Effector memory CD4-positive, alpha-beta T cell (primary cell): ENCODE measurements around the gene RELB.
"Not testable (repeated sequence)": the region's sequence is repeated elsewhere in the genome, so short reads cannot be mapped to it uniquely, and the experiment has no call there.

Source experiments
- DNase-seq, 3 donors: peaks; one replicate each; pipeline ENCODE4 v3.0.0-alpha.2; 2020
- H3K27ac ChIP-seq: 2 replicates; pipeline ENCODE4 v1.7.0; 2013; ENCODE audit warnings: mild to moderate bottlenecking, low read length, moderate library complexity; ENCODE audit not compliant: insufficient read depth, poor library complexity, severe bottlenecking
- H3K27me3 ChIP-seq: replicated peaks from 2 replicates; pipeline ENCODE4 v1.7.0; 2013; ENCODE audit warnings: mild to moderate bottlenecking, low read length; ENCODE audit not compliant: insufficient read depth, control insufficient read depth, poor library complexity, severe bottlenecking
- H3K36me3 ChIP-seq: 2 replicates; pipeline ENCODE4 v1.7.0; 2013; ENCODE audit warnings: mild to moderate bottlenecking, low read length, moderate library complexity; ENCODE audit not compliant: control insufficient read depth, insufficient read depth
- H3K4me1 ChIP-seq: 2 replicates; pipeline ENCODE4 v1.7.0; 2013; ENCODE audit warnings: low read length, mild to moderate bottlenecking; ENCODE audit not compliant: control insufficient read depth, insufficient read depth, poor library complexity, severe bottlenecking
- H3K4me3 ChIP-seq: 2 replicates; pipeline ENCODE4 v1.7.0; 2013; ENCODE audit warnings: low read length, low read depth, mild to moderate bottlenecking; ENCODE audit not compliant: insufficient read depth, poor library complexity, severe bottlenecking
- H3K9me3 ChIP-seq: 2 replicates; pipeline ENCODE4 v1.7.0; 2013; ENCODE audit warnings: mild to moderate bottlenecking, low read length, moderate library complexity; ENCODE audit not compliant: control insufficient read depth

Gene RELB

GRCh38 chr19:44968118-44968517 lies 33.1 kb upstream of the RELB start:
- Histone ChIP-seq H3K4me3 (no peak overlapping the region), H3K36me3 (peaks cover 28% of the 10 kb centered on the region), H3K27me3 (no peaks in the 10 kb centered on the region), H3K9me3 (no peaks in the 10 kb centered on the region), H3K4me1 (no peaks in the 10 kb centered on the region), H3K27ac (no peak overlapping the region)
- no peak for DNase-seq

- H3K4me1 ChIP-seq: no peaks in the 10 kb centered on the region
- H3K36me3 ChIP-seq: peaks cover 33% of the 10 kb centered on the region
Observed at GRCh38 chr19:44968670-44969069, 32.6 kb upstream of the RELB start.

DNA sequence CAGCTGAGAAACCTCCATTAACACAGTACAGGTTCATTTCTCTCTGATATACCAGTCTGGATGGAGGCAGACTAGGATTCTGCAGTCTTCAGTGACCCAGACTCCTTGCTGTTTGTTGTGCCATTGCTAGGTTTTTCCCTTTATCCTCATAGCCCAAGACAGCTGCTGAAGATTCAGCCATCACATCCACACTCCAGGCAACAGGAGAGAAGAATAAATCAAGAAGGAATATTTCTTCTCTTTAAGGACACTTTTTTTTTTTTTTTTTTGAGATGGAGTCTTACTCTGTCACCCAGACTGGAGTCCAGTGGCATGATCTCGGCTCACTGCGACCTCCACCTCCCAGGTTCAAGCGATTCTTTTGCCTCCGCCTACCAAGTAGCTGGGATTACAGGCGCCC lies 31.8 kb upstream of the RELB start:
- H3K9me3 ChIP-seq: no peaks in the 10 kb centered on the region
- peaks cover 36% of the 10 kb centered on the region for H3K36me3 ChIP-seq
- no peaks in the 10 kb centered on the region for H3K27me3 ChIP-seq
- DNase-seq: no peak
- H3K4me1 ChIP-seq: no peaks in the 10 kb centered on the region
- H3K27ac ChIP-seq: no peak overlapping the region
- no peak overlapping the region for H3K4me3 ChIP-seq

More at GRCh38 chr19:44968670-44969069, 32.6 kb upstream of the RELB start:
- DNase-seq: no peak
- Histone ChIP-seq H3K27ac (no peak overlapping the region), H3K9me3 (no peaks in the 10 kb centered on the region), H3K4me3 (no peak overlapping the region), H3K27me3 (no peaks in the 10 kb centered on the region)

DNA sequence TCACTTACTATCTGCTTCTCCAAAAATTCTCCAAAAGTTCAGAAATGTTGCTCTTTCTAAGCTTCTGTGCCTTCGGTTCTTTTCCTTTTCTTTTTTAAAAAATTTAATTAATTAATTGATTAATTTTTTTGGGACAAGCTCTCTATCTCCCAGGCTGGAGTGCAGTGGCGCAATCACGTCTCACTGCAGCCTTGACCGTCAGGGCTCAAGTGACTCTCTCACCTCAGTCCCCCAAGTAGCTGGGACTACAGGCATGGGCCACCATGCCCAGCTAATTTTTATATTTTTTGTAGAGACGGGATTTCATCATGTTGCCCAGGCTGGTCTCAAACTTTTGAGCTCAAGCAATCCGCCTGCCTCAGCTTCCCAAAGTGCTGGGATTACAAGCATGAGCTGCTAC lies 29.8 kb upstream of the RELB start:
- not testable (repeated sequence) for H3K9me3 ChIP-seq, H3K27ac ChIP-seq, DNase-seq, H3K4me3 ChIP-seq, H3K4me1 ChIP-seq, H3K27me3 ChIP-seq
- peaks cover 52% of the 10 kb centered on the region for H3K36me3 ChIP-seq

DNA sequence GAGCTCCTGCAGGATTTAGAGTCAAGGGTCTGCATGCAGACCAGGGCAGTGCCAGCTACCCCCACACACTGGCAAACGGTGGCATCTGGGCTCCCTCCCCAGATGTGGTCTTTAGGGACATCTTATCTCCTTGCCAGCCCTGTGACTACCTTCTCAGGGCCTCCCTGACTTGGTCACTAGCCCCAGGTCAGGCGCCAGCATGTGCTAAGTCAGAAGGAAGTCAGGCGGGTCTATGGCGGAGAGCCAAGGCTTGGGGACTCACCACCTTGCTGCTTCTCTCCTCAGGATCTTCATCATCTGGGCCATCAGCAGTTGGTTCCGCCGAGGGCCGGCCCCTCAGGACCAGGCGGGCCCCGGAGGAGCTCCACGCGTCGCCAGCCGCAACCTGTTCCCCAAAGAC lies 28.5 kb upstream of the RELB start:
- Histone ChIP-seq H3K27me3 (no peaks in the 10 kb centered on the region), H3K4me3 (no peak overlapping the region), H3K4me1 (no peaks in the 10 kb centered on the region), H3K36me3 (peaks cover 61% of the 10 kb centered on the region), H3K9me3 (no peaks in the 10 kb centered on the region), H3K27ac (no peak overlapping the region)
- no peak for DNase-seq

DNA sequence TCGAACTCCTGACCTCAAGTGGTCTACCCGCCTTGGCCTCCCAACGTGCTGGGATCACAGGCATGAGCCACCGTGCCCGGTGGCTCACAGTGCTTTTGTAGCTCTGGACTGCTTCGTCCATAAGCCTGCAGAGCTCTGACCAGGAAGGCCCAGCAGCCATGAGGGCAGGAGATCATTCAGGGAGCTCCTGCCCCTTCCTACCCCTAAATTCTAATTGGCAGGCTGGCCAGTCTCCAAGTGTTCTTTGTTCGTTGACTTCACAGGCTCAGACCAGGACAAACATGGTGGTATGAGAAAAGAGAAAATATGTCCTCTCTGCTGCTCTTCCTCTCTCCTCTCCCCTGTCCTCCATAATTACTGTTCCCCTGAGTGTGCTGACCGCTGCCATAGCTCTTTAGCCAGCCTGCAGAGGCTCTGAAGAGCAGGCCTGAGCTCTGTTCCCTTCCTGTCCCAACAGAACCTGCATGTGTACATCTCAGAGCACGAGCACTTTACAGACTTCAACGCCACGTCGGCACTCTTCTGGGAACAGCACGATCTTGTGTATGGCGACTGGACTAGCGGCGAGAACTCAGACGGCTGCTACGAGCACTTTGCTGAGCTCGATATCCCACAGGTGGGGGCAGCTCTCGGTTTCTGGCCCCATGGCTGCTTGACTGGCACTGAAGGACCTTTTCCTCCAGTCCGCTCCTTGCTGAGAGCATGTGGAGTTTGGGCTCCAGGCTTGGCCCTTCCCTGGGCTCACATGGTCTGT lies 27.1 kb upstream of the RELB start:
- Histone ChIP-seq H3K4me3 (no peak overlapping the region), H3K9me3 (no peaks in the 10 kb centered on the region), H3K4me1 (no peaks in the 10 kb centered on the region), H3K27ac (no peak overlapping the region), H3K36me3 (peaks cover 60% of the 10 kb centered on the region), H3K27me3 (no peaks in the 10 kb centered on the region)
- DNase-seq: no peak

DNA sequence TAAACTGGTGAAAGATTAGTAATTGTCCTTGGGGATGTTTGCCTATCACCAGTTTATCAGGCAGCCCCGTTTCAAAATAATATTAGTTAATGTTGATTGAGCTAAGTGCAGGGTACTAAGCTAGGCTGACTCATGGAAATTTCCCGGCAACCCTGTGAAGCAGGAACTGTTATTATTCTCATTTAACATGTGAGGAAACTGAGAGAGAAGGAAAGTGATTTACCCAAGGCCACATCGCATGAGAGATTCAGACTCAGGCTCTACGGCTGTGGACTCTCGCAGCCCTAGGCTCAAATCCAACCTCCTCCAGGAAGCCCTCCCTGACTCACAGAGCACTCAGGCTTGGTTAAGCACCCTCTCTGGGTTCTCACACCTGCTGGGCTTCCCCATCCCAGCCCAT lies 26.4 kb upstream of the RELB start:
- Histone ChIP-seq H3K9me3 (no peaks in the 10 kb centered on the region), H3K27ac (no peak overlapping the region), H3K36me3 (peaks cover 64% of the 10 kb centered on the region), H3K4me1 (no peaks in the 10 kb centered on the region), H3K4me3 (no peak overlapping the region), H3K27me3 (no peaks in the 10 kb centered on the region)
- no peak for DNase-seq

- Histone ChIP-seq H3K36me3 (peaks cover 69% of the 10 kb centered on the region), H3K4me1 (no peaks in the 10 kb centered on the region), H3K27me3 (no peaks in the 10 kb centered on the region), H3K9me3 (no peaks in the 10 kb centered on the region), H3K27ac (no peak overlapping the region), H3K4me3 (no peak overlapping the region)
- no peak for DNase-seq
Observed at GRCh38 chr19:44975444-44975843, 25.8 kb upstream of the RELB start.

GRCh38 chr19:44984005-44984404 lies 17.3 kb upstream of the RELB start:
- DNase-seq: no peak
- Histone ChIP-seq H3K4me1 (no peaks in the 10 kb centered on the region), H3K36me3 (peaks cover 67% of the 10 kb centered on the region), H3K27me3 (no peaks in the 10 kb centered on the region), H3K27ac (no peak overlapping the region), H3K4me3 (no peak overlapping the region), H3K9me3 (no peaks in the 10 kb centered on the region)

- H3K4me1 ChIP-seq: no peaks in the 10 kb centered on the region
- H3K4me3 ChIP-seq: no peak overlapping the region
- peaks cover 63% of the 10 kb centered on the region for H3K36me3 ChIP-seq
- no peaks in the 10 kb centered on the region for H3K27me3 ChIP-seq
- DNase-seq: no peak
- no peak overlapping the region for H3K27ac ChIP-seq
- no peaks in the 10 kb centered on the region for H3K9me3 ChIP-seq
Observed at GRCh38 chr19:44985445-44985844, 15.8 kb upstream of the RELB start.
